GM21515 (cell line): Measurements from ENCODE around the gene ZDHHC18.
"Not testable (repeated sequence)": the region's sequence is repeated elsewhere in the genome, so short reads cannot be mapped to it uniquely, and the experiment has no call there.

ENCODE experiments used
- ATAC-seq: cut with Tn5 transposase; IDR thresholded peaks from one replicate; pipeline ENCODE4 v1.9.1; 2021; ENCODE audit not compliant: unreplicated experiment

Gene ZDHHC18

GRCh38 chr1:26790551-26790953 is 35.9 kb upstream of the ZDHHC18 start:
- no peak for ATAC-seq

DNA sequence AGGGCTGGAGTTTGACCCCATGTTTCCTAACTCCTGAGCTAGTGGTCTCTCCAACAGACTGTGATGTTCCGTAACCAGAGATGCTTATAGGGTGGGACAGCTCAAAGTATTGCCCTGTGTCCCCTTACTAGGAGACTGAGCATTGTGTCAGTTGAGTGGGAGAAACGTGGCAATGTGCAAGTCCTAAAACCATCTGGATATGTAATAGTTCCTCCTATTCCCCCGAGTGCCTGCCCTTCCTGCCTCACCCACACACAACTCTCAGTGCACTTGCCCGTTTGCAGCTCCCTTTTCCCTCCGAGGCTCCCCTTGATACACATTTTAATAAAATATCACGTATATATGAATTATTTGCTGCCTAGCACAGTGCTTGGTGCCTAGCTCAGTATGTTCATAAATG is 35.3 kb upstream of the ZDHHC18 start:
- no peak for ATAC-seq

- no peak for ATAC-seq
Observed at GRCh38 chr1:26791626-26792025, 34.9 kb upstream of the ZDHHC18 start.

DNA sequence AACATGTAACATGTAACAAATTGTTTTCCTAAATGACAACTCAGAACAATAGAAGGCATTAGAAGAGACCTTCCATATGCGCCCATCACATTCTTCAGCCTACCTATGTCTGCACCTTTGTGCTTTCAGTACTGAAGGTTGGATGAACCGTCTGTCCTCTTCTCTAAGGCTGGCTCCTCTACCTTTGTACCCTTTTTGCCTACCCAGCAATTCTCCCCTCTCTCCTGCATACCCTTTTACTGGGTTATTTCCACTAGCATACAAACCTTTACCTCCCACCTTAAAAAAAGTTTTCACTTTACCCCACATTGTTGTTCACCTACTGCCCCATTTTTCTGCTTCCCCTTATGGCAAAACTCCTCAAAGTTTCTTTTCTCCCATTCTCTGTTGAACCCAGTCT is 33.6 kb upstream of the ZDHHC18 start:
- no peak for ATAC-seq

- ATAC-seq, result no peak
Observed at GRCh38 chr1:26794391-26794790, 32.1 kb upstream of the ZDHHC18 start.

DNA sequence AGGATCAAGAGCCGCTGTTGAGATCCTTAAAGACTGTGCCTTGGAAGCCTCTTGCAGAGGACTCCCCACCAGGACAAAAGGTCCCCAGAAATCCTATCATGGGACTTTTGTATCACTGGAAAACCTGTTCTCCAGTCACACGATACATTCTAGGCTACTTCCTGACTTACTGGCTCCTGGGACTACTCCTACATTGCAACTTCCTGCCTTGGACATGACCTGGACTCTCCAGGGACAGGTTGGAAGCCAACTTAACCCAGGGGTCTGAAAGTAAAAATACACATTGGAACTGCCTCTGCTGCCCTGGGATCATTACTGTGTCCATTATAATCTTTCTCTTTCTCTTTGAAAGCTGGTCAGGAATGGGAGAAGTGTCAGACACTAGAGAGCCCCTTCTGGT is 28.9 kb upstream of the ZDHHC18 start:
- no peak for ATAC-seq

- ATAC-seq, result no peak
Observed at GRCh38 chr1:26799479-26800142, 26.9 kb upstream of the ZDHHC18 start.

DNA sequence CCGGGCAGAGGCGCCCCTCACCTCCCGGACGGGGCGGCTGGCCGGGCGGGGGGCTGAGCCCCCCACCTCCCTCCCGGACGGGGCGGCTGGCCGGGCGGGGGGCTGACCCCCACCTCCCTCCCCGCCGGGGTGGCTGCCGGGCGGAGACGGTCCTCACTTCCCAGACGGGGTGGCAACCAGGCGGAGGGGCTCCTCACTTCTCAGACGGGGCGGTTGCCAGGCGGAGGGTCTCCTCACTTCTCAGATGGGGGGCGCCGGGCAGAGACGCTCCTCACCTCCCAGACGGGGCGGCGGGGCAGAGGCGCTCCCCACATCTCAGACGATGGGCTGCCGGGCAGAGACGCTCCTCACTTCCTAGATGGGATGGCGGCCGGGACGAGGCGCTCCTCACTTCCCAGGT is 22.6 kb upstream of the ZDHHC18 start:
- ATAC-seq, result not testable (repeated sequence)

- ATAC-seq, result not testable (repeated sequence)
Observed at GRCh38 chr1:26810105-26810504, 16.4 kb upstream of the ZDHHC18 start.

GRCh38 chr1:26811057-26811456 is 15.4 kb upstream of the ZDHHC18 start:
- no peak for ATAC-seq

DNA sequence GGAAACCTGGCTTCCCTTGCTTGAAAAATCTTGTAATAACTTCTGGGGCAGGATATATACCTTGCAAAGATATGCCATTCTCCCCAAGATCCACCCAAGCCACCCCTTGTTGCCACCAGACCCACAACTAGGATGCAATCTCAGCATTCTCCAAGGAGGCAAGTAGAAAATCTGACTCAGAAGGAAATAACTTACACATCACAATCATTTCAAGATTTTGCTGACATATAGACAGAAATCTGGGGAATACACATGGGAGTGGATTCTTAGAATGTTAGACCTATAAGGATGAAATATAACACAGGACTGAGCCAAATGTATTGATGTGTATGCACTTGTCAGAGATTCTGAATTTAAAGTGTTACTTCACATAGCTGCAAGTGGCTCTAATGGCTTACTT is 14.8 kb upstream of the ZDHHC18 start:
- ATAC-seq, result no peak

DNA sequence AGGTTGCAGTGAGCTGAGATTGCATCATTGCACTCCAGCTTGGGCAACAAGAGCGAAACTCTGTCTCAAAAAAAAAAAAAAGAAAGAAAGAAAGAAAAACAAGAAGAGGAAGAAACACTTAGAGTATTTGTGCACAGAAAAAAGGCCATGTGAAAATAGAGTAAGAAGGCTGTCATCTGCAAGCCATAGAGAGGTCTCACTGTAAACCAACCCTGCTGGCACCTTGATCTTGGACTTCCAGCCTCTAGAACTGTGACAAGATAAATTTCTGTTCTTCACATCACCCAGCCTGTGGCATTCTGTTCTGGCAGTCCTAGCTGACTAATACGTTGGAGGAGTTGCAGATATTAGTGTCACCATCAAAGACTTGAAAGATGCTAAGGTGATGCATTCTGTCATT is 12.1 kb upstream of the ZDHHC18 start:
- ATAC-seq, result no peak

DNA sequence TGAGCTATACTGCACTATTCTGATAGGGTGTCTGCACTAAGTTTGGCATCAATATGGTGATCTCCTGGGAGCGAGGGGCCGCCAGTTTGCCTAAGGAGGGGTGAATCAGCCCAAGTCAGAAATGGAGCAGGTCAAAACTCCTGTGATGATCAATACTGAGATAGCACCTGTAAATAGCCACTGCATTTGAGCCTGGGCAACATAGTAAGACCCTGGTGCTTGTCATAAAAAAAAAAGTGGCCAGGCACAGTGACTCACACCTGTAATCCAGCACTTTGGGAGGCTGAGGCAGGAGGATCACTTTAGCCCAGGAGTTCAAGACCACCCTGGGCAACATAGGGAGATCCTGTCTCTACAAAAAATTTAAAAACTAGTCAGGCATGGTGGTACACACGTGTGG is 11.6 kb upstream of the ZDHHC18 start:
- no peak for ATAC-seq

- peak; percentile 88 for ATAC-seq
Observed at GRCh38 chr1:26820784-26821269, 5.7 kb upstream of the ZDHHC18 start.

- no peak for ATAC-seq
Observed at GRCh38 chr1:26822737-26823395, 3.6 kb upstream of the ZDHHC18 start.

GRCh38 chr1:26824731-26825130 is 1.8 kb upstream of the ZDHHC18 start:
- ATAC-seq, result no peak

DNA sequence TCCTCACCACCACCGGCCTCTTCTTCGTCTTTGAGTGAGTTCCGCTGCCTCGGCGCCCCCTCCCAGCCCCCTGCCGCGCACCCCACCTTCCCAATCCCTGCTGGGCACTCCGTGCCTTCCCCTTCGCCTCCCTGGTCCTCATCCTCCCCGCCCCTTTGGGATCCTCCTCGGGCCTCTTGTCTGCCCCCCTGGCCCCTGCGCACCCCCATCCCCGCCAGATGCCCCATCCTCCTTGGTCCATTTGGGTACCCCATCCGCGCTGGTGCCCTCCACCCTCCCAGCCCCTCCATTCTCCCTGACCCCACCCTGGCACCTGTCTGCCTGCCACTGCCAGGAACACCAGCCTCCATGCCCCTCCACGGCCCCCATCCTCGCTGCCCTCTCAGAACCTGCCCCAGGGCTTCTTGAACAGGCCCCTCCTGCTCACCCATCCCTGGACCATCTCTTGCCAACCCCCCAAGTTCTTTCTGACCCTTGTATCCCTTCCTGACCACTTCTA is 667 bp downstream of the ZDHHC18 start:
- ATAC-seq, result no peak

GRCh38 chr1:26827663-26828062 is 1.2 kb downstream of the ZDHHC18 start:
- ATAC-seq, result no peak

GRCh38 chr1:26828411-26828991 is 2.0 kb downstream of the ZDHHC18 start:
- no peak for ATAC-seq

DNA sequence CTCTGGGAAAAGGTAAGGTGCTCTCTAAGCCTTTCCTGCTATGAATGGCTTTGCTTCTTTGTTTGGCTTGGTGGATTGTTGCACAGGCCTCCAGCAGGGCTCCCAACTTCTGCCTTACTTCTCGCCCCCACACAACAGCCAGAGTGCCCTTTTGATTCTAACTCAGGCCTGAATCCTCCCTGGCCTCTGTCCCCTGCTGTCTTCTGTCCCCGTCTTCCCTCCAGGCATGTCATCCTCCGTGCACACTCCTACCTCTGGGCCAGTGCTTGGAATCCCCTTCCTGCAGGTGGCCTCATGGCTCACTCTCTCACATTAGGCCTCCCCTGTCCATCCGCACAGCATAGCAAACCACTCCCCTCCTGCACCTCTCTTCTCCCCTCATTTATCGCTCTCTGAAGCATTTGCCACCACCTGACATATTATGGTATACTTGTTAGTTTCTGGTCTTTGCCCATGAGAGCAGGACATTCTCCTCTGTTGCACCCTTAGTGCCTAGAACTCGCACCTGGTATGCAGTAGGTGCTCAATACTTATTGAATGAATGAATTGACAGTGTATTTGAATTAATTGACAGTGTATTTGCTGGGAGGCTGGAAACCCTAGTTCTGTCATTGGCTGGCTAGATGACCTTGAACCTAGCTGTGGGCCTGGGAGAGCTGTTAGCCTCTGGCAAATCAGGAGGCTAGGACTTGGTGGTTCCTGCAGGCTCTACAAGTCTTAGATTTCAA is 2.9 kb downstream of the ZDHHC18 start:
- no peak for ATAC-seq

DNA sequence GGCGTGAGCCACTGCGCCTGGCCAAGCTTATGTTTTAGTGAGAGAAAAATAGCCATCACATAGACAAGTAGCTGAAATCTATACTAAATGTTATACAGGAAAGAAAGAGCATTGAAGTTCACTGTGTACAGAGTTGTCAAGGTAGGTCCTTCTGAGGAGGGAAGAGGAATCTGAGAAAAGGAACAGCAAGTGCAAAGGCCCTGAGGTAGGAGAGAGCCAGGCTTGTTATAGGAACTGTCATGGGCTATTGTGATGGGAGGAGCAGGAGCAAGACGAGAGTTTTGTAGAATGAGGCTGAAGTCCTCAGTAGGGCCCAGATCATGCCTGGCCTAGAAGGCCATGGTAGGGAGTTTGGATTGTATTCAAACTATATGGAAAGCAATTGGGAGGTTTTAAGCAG is 4.6 kb downstream of the ZDHHC18 start:
- ATAC-seq, result no peak
